Myocyte (in vitro differentiated cells): ENCODE data around the gene TRDMT1. TPM values are rescaled to one million over a fixed set of nuclear protein-coding genes. Genes with fewer than 3 reads are reported as not detected.

Experiments
- DNase-seq: peaks from one replicate; pipeline ENCODE4 v3.0.0-alpha.2; 2012; ENCODE audit warnings: low read depth
- polyA plus RNA-seq: library from polyadenylated mRNA; unstranded; fragments of >200 nt; gene quantifications from one replicate; pipeline ENCODE4 v1.2.1, GENCODE V29; 2012; ENCODE audit warnings: missing spikeins
- total RNA-seq: library from RNA; depleted of rRNA; stranded (reverse); fragments of >200 nt; gene quantifications from 2 replicates; pipeline ENCODE4 v1.2.3, GENCODE V29; 2014

TRDMT1 gene, protein sequence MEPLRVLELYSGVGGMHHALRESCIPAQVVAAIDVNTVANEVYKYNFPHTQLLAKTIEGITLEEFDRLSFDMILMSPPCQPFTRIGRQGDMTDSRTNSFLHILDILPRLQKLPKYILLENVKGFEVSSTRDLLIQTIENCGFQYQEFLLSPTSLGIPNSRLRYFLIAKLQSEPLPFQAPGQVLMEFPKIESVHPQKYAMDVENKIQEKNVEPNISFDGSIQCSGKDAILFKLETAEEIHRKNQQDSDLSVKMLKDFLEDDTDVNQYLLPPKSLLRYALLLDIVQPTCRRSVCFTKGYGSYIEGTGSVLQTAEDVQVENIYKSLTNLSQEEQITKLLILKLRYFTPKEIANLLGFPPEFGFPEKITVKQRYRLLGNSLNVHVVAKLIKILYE
- 2.6 and 5.4 TPM in 2 replicates for total RNA-seq
- 2.1 TPM for polyA plus RNA-seq

DNA sequence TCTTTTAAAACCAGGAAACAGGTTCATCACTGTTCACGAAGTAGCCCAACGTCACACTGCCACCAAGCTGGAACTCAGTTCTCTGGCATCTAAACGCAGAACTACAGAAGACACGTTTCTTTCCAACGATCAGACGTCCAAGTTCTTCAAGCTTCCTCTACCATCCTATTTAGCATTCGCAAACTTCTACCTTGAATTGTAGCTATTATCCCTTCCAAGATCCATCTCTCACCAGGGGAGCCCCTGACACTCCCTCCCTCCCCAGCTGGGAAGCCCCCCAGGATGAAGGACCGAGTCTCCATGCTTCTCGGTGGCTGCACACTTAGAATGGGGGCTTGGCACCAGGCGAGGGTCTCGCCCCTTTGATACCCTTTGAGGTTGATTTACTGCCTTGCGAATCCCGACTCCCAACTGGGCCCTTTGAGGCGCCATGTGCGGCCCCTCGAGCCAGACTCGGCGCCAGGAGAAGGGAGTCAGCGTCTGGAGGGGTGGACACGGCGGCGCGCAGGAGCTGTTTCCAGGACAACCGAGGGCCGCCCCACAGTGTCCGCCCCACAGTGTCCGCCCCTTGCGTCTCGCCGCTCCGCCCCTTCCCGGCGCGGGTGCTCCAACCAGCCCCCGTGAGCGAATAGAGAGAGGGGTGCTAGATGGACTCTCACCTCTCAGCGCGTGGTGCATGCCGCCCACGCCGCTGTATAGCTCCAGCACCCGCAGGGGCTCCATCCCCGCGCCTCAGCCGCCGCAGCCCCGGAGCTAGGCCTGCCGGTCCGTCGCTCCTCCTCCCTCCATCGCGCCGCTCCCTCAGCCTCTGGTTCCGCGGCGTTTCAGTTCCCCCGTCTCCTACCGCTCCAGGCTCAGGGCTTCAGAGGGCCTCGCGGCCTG, at the start of gene TRDMT1:
TSS of gene TRDMT1 (minus strand) at position 761 of the 882 bp plus-strand sequence. CDS start at position 723, 38 bp downstream.
- peak; percentile 92 for DNase-seq

DNA sequence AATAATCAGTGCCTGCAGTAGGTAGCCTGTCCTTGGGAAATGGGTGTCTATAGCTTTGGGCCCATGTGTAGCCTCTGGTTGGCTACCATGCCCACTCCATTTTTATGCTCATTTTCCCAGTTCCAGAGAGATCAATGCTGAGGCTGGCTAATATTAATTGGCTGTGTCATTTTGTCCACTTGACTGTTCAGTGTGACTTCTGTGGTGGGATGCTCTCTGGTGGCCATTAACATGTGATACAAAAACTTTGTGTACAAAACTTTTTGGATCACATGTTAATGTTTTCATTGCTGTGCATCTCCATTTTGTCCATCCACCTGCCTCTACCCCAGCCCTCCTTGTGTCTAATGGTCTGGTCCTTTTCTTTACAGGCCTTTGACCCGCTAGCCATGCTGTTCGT, 49.3 kb upstream of the TRDMT1 start:
- DNase-seq = no peak

DNA sequence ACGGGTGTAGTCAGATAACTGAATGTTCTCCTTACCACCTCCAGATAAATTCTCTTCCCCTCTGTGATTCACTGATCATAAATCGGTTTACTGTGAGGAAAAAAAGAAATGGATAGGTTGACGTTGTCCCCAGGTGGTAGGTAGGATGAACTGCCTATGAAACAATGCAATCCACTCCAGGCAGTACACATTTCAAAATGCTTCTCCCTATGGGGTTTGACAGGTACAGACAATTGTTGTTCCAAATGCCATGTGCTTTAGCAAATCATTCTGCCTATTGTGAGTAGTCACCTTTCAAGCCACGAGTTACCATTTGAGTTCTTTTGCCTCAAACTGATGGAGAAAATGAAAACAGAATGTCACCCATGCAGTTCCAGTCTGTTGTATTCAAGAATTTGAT, 48.3 kb upstream of the TRDMT1 start:
- DNase-seq = no peak

DNA sequence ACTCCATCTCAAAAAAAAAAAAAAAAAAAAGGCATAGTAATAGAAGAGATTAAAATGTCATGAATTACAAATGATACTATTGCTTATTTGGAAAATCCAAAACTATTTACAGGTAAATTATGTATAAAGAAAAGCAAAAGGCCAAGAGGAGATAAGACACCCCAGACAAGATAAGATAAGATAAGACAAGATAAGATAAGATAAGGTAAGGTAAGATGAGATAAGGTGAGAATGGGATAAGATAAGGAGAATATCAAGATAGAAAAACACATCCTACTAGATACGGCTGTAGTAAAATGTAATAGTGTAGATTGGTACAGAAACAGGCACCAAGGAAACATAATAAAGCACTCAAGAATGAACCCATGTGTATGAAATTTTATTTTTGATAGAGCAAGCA, 47.5 kb upstream of the TRDMT1 start:
- DNase-seq = no peak

DNA sequence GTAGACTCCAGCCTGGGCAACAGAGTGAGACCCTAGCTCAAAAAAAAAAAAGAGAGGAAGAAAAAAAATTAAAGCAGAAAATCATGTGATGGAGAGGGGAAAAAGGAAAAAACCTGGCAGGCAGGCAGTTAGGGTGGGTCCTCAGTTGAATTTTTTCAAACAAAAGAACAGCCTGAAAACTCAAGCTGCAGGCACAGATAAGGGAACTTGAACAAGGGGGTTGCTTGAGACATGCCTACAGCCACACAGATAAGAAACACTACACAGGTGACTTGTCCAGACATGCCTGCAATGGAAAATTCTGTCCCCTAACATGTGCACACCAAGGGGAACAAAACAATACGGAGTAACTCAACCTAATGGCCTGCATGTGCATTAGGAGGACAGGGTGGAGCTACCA, 45.7 kb upstream of the TRDMT1 start:
- DNase-seq = no peak

DNA sequence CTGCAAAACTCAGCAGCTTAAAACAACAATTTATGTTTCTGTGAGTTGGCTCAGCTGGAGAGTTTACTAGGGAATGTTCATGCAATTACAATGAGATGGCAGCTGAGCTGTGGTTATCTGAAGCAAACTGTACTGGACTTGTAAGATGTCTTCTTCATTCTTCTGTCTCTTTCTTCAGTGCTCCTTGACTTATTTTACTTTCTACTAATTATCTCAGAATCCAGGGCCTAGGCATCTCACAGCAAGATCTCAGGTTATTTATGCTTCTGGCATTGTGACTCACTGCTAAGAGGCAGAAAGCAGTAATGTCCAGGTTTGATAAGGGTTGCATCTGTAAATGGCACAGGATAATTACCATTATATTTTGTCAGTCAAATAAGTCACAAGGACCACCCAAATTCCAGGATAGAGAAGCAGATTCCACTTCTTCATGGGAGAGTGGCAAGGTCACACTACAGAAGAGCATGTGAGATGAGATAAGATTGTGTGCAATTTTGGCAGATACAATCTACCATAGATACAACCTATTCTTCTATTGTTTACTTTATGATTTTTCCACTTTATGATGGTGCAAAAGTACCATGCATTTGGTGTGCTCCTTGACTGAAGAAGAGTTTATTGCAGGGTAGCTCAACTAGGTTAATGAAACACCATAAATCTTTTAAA, 43.4 kb upstream of the TRDMT1 start:
- no peak for DNase-seq

DNA sequence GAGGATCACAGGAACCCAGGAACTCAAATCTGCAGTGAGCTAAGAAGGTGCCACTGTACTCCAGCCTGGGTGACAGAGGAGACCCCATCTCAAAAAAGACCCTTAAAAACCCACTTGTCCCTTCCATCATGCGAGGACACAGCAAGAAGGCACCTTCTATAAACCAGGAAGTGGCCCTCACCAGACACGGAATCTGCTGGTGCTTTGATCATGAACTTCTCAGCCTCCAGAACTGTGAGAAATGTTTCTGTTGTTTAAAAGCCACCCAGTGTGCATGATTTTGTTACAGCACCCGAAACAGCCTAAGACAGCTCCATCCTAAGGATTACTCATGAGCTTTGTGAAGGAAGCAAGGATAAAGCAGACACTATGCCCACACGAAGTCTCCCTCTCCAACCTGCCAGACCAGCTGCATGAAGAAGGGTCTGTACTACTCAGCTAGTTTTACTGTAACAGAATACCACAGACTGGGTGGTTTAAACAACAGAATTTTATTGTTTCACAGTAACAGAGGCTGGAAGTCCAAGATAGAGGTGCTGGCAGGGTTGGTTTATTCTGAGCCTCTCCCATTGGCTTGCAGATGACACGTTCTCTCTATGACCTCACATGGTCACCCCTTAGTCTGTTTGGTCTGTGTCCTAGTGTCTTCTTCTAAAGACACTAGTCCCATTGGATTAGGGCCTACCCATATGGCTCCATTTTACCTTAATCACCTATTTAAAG, 40.3 kb upstream of the TRDMT1 start:
- no peak for DNase-seq

DNA sequence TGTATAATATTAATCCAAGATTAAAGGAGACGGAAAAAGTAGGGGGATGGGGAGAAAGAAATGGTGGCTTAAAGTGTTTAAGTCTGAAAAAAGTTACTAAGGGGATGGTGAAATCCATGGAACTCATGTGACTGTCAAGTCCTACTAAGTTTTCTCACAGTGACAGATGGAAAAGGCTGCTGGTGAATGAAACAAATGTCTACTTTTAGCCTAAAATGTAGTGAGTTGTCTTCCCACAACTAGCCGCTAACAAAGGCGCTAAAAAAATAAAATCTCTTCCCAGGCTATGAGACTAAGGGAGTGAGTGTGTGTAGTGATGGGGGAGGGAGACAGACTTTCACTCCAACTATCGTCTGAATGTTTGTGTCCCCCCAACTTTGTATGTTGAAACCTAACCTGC, 39.1 kb upstream of the TRDMT1 start:
- no peak for DNase-seq

DNA sequence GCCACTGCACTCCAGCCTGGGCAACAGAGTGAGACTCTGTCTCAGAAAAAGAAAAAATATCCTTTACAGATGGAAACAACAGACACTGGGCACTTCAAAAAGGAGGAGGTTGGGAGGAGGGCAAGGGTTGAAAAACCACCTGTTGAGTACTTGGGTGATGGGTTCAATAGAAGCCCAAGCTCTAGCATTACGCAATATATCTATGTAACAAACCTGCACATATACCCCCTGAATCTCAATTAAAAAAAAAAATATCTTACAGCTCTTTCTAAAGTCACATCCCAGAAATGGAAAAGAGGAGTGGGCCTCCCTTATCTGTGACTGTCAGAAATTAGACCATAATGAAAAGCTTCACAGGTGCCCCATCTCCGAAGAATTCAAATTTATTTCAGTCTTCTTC, 38.6 kb upstream of the TRDMT1 start:
- no peak for DNase-seq

DNA sequence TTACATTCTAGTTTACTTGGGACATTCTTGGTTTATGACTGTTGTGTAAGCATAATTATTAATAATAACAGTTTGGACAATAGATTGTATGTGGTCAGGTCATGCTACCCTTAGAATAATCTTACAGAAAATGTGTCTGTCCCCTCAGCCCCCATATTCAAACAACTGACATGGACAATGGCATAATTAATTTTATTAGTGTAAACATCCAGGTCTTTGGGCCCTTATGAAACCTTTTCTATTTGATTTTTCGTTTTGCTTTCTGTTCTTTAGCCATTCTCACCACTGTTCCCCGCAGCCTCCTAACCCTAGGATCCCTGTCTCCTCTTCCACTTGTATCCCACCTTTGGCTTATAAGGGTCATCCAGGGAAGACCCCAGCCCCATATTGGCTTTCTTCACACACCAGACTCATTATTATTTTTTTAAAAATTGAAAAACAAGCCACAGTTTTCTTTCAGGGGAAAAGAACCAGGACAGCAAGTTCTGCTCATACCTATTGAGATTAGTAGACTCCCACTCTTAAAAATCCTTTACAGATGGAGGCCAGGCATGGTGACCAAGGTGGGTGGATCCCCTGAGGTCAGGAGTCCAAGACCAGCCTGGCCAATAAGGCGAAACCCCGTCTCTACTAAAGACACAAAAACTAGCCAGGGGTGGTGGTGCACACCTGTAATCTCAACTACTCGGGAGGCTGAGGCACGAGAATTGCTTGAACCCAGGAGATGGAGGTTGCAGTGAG, 38.0 kb upstream of the TRDMT1 start:
- no peak for DNase-seq

DNA sequence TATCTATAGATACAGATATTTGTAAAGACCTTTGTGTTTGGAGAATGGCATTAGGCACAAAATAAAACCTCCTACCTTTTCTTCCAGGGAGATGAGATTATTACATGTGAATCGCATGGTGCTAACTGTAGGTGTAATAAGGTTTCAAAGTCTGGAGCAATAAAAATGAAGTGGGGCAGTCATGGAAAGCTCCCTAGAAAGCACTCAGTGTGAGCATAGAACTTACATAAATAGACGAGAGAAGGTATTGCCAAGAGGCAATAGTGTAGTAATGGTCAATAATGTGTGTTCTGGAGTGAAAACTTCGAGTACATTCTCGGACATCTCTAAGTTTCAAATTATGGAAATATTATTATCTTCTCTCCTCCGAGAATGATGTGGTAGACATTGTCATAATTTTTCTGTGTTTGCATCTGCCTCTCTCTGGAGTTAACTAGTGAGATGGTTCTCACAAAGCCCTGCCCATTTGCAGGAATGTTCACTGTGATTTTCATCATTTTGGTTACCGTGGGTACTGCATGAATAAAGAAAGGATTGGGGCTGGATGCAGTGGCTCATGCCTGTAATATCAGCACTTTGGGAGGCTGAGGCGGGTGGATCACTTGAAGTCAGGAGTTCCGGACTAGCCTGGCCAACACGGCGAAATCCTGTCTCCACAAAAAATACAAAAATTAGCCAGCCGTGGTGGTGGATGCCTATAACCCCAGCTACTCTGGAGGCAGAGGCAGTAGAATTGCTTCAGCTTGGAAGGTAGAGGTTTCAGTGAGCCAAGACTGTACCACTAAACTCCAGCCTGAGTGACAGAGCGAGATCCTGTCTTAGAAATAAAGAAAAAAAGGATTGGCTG, 37.2 kb upstream of the TRDMT1 start:
- peak; percentile 62 for DNase-seq

DNA sequence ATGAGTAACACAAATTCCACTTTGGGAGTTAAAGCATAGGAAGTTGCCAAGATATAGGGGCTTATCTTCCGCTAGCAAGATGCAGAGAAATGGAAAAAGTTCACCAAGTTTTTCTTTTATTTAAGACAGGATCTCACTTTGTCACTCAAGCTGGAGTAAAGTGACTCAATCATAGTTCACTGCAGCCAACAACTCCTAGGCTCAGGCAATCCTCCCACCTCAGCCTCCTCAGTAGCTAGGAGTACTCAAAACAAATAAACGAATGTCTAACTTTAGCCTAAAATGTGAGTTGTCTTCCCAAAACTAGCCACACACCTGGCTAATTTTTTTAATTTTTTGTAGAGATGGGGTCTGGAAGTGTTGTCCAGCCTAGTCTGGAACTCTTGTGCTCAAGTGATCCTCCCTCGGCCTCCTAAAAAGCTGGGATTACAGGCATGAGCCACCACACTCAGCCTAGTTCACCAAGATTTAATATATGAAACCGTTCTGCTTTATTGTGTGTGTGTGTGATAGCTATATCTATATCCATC, 36.5 kb upstream of the TRDMT1 start:
- DNase-seq = no peak

DNA sequence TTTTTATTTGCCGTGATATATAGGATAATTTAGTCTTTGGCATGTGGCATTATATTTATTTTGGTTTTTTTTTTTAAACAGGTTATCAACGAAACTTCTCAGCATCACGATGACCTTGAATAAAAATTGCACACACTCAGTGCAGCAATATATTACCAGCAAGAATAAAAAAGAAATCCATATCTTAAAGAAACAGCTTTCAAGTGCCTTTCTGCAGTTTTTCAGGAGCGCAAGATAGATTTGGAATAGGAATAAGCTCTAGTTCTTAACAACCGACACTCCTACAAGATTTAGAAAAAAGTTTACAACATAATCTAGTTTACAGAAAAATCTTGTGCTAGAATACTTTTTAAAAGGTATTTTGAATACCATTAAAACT, 35.7 kb upstream of the TRDMT1 start:
- no peak for DNase-seq

DNA sequence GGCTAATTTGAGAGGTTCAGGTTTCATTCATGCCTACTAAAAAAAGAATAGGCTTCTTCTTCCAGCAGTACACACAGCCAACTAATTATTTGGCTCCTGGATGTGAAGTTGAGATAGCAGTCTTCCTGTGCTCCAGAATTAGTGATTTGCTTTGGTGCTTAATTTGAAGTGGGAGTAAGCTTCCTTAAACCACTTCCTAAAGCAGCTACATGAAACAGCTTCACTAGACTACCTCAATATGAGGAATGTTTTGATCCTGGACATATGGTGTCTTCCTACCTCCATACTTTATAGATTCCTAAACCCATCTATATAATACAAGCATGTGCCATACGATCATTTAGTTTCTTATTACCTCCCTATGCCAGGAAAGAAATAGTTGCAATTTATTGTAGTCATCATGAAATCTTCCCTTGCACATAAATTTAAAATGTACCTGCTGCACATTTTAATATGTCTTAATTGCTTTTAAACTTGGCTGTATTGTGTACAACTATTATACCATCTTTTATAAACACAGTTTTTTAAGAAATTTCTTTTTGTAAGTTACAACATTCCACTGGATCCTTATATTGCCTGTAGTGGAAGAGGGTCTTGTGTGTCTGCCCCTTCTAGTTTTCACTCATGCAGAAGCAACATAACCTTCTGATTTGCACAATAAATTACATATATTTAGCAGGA, 35.1 kb upstream of the TRDMT1 start:
- no peak for DNase-seq

DNA sequence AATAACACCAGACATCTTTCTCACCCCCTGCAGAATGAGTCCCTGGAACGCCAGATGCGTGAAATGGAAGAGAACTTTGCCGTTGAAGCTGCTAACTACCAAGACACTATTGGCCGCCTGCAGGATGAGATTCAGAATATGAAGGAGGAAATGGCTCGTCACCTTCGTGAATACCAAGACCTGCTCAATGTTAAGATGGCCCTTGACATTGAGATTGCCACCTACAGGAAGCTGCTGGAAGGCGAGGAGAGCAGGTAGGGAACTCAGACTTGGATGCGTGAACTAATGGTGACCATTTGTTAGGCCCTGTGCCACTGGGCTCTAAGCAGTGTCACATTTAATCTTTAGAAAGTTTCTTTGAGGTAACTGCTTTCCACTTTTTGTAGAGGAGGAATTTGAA, 33.7 kb upstream of the TRDMT1 start:
- DNase-seq = no peak

DNA sequence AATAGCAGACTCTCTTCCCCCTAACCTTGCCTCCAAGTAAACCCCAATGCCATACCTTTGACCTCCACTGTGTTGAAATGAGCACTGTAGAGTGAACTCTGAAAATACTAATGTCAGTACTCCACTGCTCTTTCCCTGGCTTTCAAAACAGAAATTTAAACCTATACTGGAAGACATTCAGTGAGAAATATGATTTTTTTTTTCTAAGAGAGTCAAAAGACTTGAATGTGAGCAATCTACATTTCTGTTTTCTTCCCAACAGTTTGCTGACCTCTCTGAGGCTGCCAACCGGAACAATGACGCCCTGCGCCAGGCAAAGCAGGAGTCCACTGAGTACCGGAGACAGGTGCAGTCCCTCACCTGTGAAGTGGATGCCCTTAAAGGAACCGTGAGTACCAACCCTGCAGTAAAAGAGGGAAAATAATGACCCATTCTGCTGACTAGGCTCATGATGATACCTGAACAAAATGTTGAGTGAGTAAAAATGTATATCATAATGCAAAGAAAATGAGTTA, 33.0 kb upstream of the TRDMT1 start:
- no peak for DNase-seq

DNA sequence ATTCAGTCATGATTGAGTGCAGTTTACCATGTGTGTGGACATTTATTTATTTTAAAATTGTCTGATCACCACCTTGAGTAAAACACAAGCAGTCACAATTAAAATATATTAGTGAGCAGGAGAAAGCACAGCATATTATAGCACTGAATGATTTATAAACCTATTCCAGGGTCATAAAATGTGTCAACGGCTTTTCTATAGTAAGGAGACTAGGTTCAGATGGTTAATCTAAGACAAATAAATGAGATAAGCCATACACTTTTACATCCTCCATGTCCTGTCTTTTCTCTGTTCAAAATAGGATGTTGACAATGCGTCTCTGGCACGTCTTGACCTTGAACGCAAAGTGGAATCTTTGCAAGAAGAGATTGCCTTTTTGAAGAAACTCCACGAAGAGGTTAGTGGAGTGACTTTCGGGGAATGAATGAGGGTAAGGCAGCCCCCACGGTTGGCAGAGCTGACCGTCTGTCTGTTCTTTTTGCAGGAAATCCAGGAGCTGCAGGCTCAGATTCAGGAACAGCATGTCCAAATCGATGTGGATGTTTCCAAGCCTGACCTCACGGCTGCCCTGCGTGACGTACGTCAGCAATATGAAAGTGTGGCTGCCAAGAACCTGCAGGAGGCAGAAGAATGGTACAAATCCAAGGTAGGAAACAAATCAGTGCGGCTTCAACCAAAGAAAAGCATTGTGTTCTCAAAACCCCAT, 32.0 kb upstream of the TRDMT1 start:
- no peak for DNase-seq
